Activated CD4-positive, alpha-beta T cell treated with anti-CD3 and anti-CD28 coated beads, Interleukin-2, amount 50 U/mL, for 1 hour (primary cell): ENCODE results near the gene PTPRD.

ENCODE experiments used
- DNase-seq: peaks from one replicate; pipeline ENCODE4 v3.0.0-alpha.2; 2020

Gene PTPRD

GRCh38 chr9:8600914-8601680, 2011.7 kb downstream of the PTPRD start:
- no peak for DNase-seq

GRCh38 chr9:8599937-8600336, 2012.9 kb downstream of the PTPRD start:
- DNase-seq, result no peak

GRCh38 chr9:8589476-8589875, 2023.3 kb downstream of the PTPRD start:
- DNase-seq, result no peak

- DNase-seq, result no peak
Observed at GRCh38 chr9:8585036-8585435, 2027.8 kb downstream of the PTPRD start.

GRCh38 chr9:8579661-8580060, 2033.1 kb downstream of the PTPRD start:
- no peak for DNase-seq

GRCh38 chr9:8576741-8577140, 2036.1 kb downstream of the PTPRD start:
- no peak for DNase-seq

GRCh38 chr9:8574846-8575245, 2038.0 kb downstream of the PTPRD start:
- no peak for DNase-seq

- no peak for DNase-seq
Observed at GRCh38 chr9:8572209-8572608, 2040.6 kb downstream of the PTPRD start.

- no peak for DNase-seq
Observed at GRCh38 chr9:8571643-8572042, 2041.2 kb downstream of the PTPRD start.

GRCh38 chr9:8570776-8571175, 2042.0 kb downstream of the PTPRD start:
- no peak for DNase-seq

- no peak for DNase-seq
Observed at GRCh38 chr9:8569823-8570222, 2043.0 kb downstream of the PTPRD start.

GRCh38 chr9:8567963-8568579, 2044.7 kb downstream of the PTPRD start:
- DNase-seq, result no peak

- DNase-seq, result no peak
Observed at GRCh38 chr9:8564960-8565359, 2047.8 kb downstream of the PTPRD start.

- DNase-seq, result no peak
Observed at GRCh38 chr9:8560560-8561525, 2052.0 kb downstream of the PTPRD start.

- no peak for DNase-seq
Observed at GRCh38 chr9:8558176-8558575, 2054.6 kb downstream of the PTPRD start.

GRCh38 chr9:8555762-8556500, 2056.9 kb downstream of the PTPRD start:
- DNase-seq, result no peak

- no peak for DNase-seq
Observed at GRCh38 chr9:8553444-8553843, 2059.4 kb downstream of the PTPRD start.

GRCh38 chr9:8552732-8553131, 2060.1 kb downstream of the PTPRD start:
- no peak for DNase-seq

- DNase-seq, result no peak
Observed at GRCh38 chr9:8549214-8549613, 2063.6 kb downstream of the PTPRD start.

- DNase-seq, result no peak
Observed at GRCh38 chr9:8543219-8543618, 2069.6 kb downstream of the PTPRD start.

- DNase-seq, result no peak
Observed at GRCh38 chr9:8542537-8542936, 2070.3 kb downstream of the PTPRD start.

GRCh38 chr9:8539681-8540197, 2073.1 kb downstream of the PTPRD start:
- DNase-seq, result no peak

- DNase-seq, result no peak
Observed at GRCh38 chr9:8536845-8537244, 2076.0 kb downstream of the PTPRD start.
